Activated CD4-positive, alpha-beta T cell treated with anti-CD3 and anti-CD28 coated beads for 36 hours (primary cell): ENCODE results near the gene SOX6. TPM values are rescaled to one million over a fixed set of nuclear protein-coding genes. Genes with fewer than 3 reads are reported as not detected.

Experiments
- ATAC-seq: fragments of 200-7000 bp; cut with Tn5 transposase; one replicate; pipeline ENCODE4 v1.10.0; 2021; ENCODE audit warnings: mild to moderate bottlenecking, moderate library complexity
- CTCF ChIA-PET: fragments of 350-600 bp; sonication (Branson Sonifier 250); formaldehyde crosslinking; loops from one replicate; lab custom pipeline; 2021; ENCODE audit warnings: antibody characterized with exemption; lab: Charles Lee
- POLR2A ChIA-PET: fragments of 350-600 bp; sonication (Branson Sonifier 250); formaldehyde crosslinking; loops from one replicate; lab custom pipeline; 2021; ENCODE audit warnings: antibody characterized with exemption, inconsistent platforms; lab: Charles Lee
- DNase-seq: peaks from one replicate; pipeline ENCODE4 v3.0.0-alpha.2; 2020
- H3K27ac Mint-ChIP-seq: one replicate; pipeline ENCODE4 v1.8.0; 2021; ENCODE audit warnings: mixed read lengths
- H3K27me3 Mint-ChIP-seq: one replicate; pipeline ENCODE4 v1.8.0; 2021; ENCODE audit warnings: mixed read lengths
- H3K36me3 Mint-ChIP-seq: one replicate; pipeline ENCODE4 v1.8.0; 2021; ENCODE audit warnings: low read depth, mixed read lengths
- H3K4me1 Mint-ChIP-seq: one replicate; pipeline ENCODE4 v1.8.0; 2021; ENCODE audit warnings: mixed read lengths
- H3K4me3 Mint-ChIP-seq: one replicate; pipeline ENCODE4 v1.8.0; 2021; ENCODE audit warnings: mild to moderate bottlenecking, moderate library complexity, mixed read lengths
- H3K9me3 Mint-ChIP-seq: one replicate; pipeline ENCODE4 v1.8.0; 2021; ENCODE audit warnings: low read depth, mixed read lengths
- intact Hi-C, 2 experiments: fragments of 100-400 bp; cut with DNase I in 1 of 2; cut with micrococcal nuclease in 1 of 2; formaldehyde crosslinking; loops; one replicate each; pipeline versions ENCODE4 v1.14.2 to v1.15.1; 2022 to 2024; cut with DNase I, micrococcal nuclease
- total RNA-seq, 2 experiments: library from RNA; stranded (reverse); gene quantifications; one replicate each; pipeline ENCODE4 v1.2.3, GENCODE V29; 2021

SOX6 gene
- total RNA-seq, 2 experiments from 2014 or later: 0.46 TPM; not detected in 1

GRCh38 chr11:15963266-15963665, 393.1 kb downstream of the SOX6 start:
- ATAC-seq (no peak), DNase-seq (no peak)
- POLR2A ChIA-PET: no interaction called here
- Mint-ChIP-seq H3K4me1 (no peaks in the 10 kb centered on the region), H3K27me3 (no peaks in the 10 kb centered on the region), H3K36me3 (no peaks in the 10 kb centered on the region), H3K4me3 (no peak overlapping the region), H3K9me3 (no peaks in the 10 kb centered on the region), H3K27ac (no peak overlapping the region)
- intact Hi-C loops: no loop called here
- CTCF ChIA-PET: no interaction called here

- Mint-ChIP-seq H3K9me3 (no peaks in the 10 kb centered on the region), H3K4me3 (no peak overlapping the region), H3K27ac (no peak overlapping the region), H3K36me3 (no peaks in the 10 kb centered on the region), H3K4me1 (no peaks in the 10 kb centered on the region), H3K27me3 (peaks cover 2% of the 10 kb centered on the region)
- ATAC-seq (no peak), DNase-seq (no peak)
- CTCF ChIA-PET: no interaction called here
- intact Hi-C loops: no loop called here
- POLR2A ChIA-PET: no interaction called here
These were observed 397.4 kb downstream of the SOX6 start for GRCh38 chr11:15958910-15959309.

GRCh38 chr11:15957234-15957633, 399.1 kb downstream of the SOX6 start:
- DNase-seq: no peak
- Mint-ChIP-seq H3K27ac (no peak overlapping the region), H3K4me3 (no peak overlapping the region), H3K9me3 (no peaks in the 10 kb centered on the region), H3K27me3 (peaks cover 2% of the 10 kb centered on the region), H3K4me1 (no peaks in the 10 kb centered on the region), H3K36me3 (no peaks in the 10 kb centered on the region)
- intact Hi-C loops: no loop called here
- ChIA-PET CTCF (no interaction called here), POLR2A (no interaction called here)
- no peak for ATAC-seq

- no peak for ATAC-seq
- intact Hi-C loops: no loop called here
- ChIA-PET POLR2A (no interaction called here), CTCF (no interaction called here)
- H3K27me3 Mint-ChIP-seq: peaks cover 4% of the 10 kb centered on the region
- H3K36me3 Mint-ChIP-seq: no peaks in the 10 kb centered on the region
- no peak overlapping the region for H3K27ac Mint-ChIP-seq
- H3K4me1 Mint-ChIP-seq: no peaks in the 10 kb centered on the region
- no peak overlapping the region for H3K4me3 Mint-ChIP-seq
- DNase-seq: no peak
- no peaks in the 10 kb centered on the region for H3K9me3 Mint-ChIP-seq
These were observed 400.0 kb downstream of the SOX6 start for GRCh38 chr11:15956302-15956701.

GRCh38 chr11:15955595-15955994, 400.8 kb downstream of the SOX6 start:
- no peaks in the 10 kb centered on the region for H3K9me3 Mint-ChIP-seq
- H3K36me3 Mint-ChIP-seq: no peaks in the 10 kb centered on the region
- no peaks in the 10 kb centered on the region for H3K4me1 Mint-ChIP-seq
- no peak for DNase-seq
- ATAC-seq: no peak
- peaks cover 4% of the 10 kb centered on the region for H3K27me3 Mint-ChIP-seq
- intact Hi-C loops: no loop called here
- ChIA-PET POLR2A (no interaction called here), CTCF (no interaction called here)
- no peak overlapping the region for H3K27ac Mint-ChIP-seq
- H3K4me3 Mint-ChIP-seq: no peak overlapping the region

- no peak overlapping the region for H3K4me3 Mint-ChIP-seq
- intact Hi-C loops: no loop called here
These were observed 408.4 kb downstream of the SOX6 start for GRCh38 chr11:15947681-15948648.

GRCh38 chr11:15945726-15946125, 410.6 kb downstream of the SOX6 start:
- Mint-ChIP-seq H3K27me3 (peaks cover 2% of the 10 kb centered on the region), H3K27ac (no peak overlapping the region), H3K4me1 (no peaks in the 10 kb centered on the region), H3K9me3 (peaks cover 6% of the 10 kb centered on the region), H3K4me3 (no peak overlapping the region), H3K36me3 (no peaks in the 10 kb centered on the region)
- DNase-seq: no peak
- CTCF ChIA-PET: interaction anchor here (0.5 to 1.6 kb wide), 2 partner anchors 13 to 76 kb away, joined by 3 to 4 read pairs; no protein-coding TSS in a partner anchor
- intact Hi-C loops: no loop called here
- POLR2A ChIA-PET: no interaction called here
- ATAC-seq: no peak

More at GRCh38 chr11:15947681-15948648, 408.4 kb downstream of the SOX6 start:
- Mint-ChIP-seq H3K4me1 (no peaks in the 10 kb centered on the region), H3K36me3 (no peaks in the 10 kb centered on the region), H3K27ac (no peak overlapping the region), H3K9me3 (peaks cover 6% of the 10 kb centered on the region), H3K27me3 (peaks cover 3% of the 10 kb centered on the region)
- ATAC-seq: no peak
- ChIA-PET POLR2A (no interaction called here), CTCF (interaction anchor here (0.5 kb wide), 1 partner anchor 381 kb away, joined by 3 read pairs; no protein-coding TSS in a partner anchor)
- DNase-seq: no peak

- H3K27ac Mint-ChIP-seq: no peak overlapping the region
- peaks cover 6% of the 10 kb centered on the region for H3K9me3 Mint-ChIP-seq
- DNase-seq: no peak
- no peaks in the 10 kb centered on the region for H3K4me1 Mint-ChIP-seq
- no peaks in the 10 kb centered on the region for H3K36me3 Mint-ChIP-seq
- H3K27me3 Mint-ChIP-seq: peaks cover 2% of the 10 kb centered on the region
- no peak for ATAC-seq
- CTCF ChIA-PET: no interaction called here
- H3K4me3 Mint-ChIP-seq: no peak overlapping the region
- intact Hi-C loops: loop anchor here in 1 of 2 experiments (5.0 kb wide), 1 partner anchor 668 kb away; no protein-coding TSS in a partner anchor
- POLR2A ChIA-PET: no interaction called here
These were observed 411.9 kb downstream of the SOX6 start for GRCh38 chr11:15944460-15944859.

- no peaks in the 10 kb centered on the region for H3K4me1 Mint-ChIP-seq
- no peak overlapping the region for H3K4me3 Mint-ChIP-seq
- CTCF ChIA-PET: no interaction called here
- intact Hi-C loops: loop anchor here in 1 of 2 experiments (5.0 kb wide), 1 partner anchor 669 kb away; no protein-coding TSS in a partner anchor
- H3K27ac Mint-ChIP-seq: no peak overlapping the region
- no peak for DNase-seq
- no peaks in the 10 kb centered on the region for H3K36me3 Mint-ChIP-seq
- H3K27me3 Mint-ChIP-seq: peaks cover 2% of the 10 kb centered on the region
- POLR2A ChIA-PET: no interaction called here
- peaks cover 6% of the 10 kb centered on the region for H3K9me3 Mint-ChIP-seq
- ATAC-seq: no peak
These were observed 412.7 kb downstream of the SOX6 start for GRCh38 chr11:15943418-15944197.

GRCh38 chr11:15942936-15943335, 413.4 kb downstream of the SOX6 start:
- Mint-ChIP-seq H3K27ac (no peak overlapping the region), H3K4me3 (no peak overlapping the region), H3K9me3 (peaks cover 6% of the 10 kb centered on the region), H3K27me3 (peaks cover 2% of the 10 kb centered on the region), H3K4me1 (no peaks in the 10 kb centered on the region), H3K36me3 (no peaks in the 10 kb centered on the region)
- ATAC-seq (no peak), DNase-seq (no peak)
- ChIA-PET POLR2A (no interaction called here), CTCF (interaction anchor here (0.6 kb wide), 1 partner anchor 33 kb away, joined by 4 read pairs; no protein-coding TSS in a partner anchor)
- intact Hi-C loops: loop anchor here in 1 of 2 experiments (5.0 kb wide), 1 partner anchor 669 kb away; no protein-coding TSS in a partner anchor

GRCh38 chr11:15942126-15942525, 414.2 kb downstream of the SOX6 start:
- H3K9me3 Mint-ChIP-seq: no peaks in the 10 kb centered on the region

More at GRCh38 chr11:15942126-15942525, 414.2 kb downstream of the SOX6 start:
- intact Hi-C loops: loop anchor here in 1 of 2 experiments (5.0 kb wide), 1 partner anchor 670 kb away; no protein-coding TSS in a partner anchor
- Mint-ChIP-seq H3K4me3 (no peak overlapping the region), H3K27ac (no peak overlapping the region), H3K27me3 (peaks cover 2% of the 10 kb centered on the region), H3K36me3 (no peaks in the 10 kb centered on the region), H3K4me1 (no peaks in the 10 kb centered on the region)
- no peak for ATAC-seq
- ChIA-PET POLR2A (no interaction called here), CTCF (interaction anchor here (0.6 kb wide), 1 partner anchor 8 kb away, joined by 3 read pairs; no protein-coding TSS in a partner anchor)
- DNase-seq: no peak
